ENCODE measurements around the gene LMO7.

Gene LMO7

DNA sequence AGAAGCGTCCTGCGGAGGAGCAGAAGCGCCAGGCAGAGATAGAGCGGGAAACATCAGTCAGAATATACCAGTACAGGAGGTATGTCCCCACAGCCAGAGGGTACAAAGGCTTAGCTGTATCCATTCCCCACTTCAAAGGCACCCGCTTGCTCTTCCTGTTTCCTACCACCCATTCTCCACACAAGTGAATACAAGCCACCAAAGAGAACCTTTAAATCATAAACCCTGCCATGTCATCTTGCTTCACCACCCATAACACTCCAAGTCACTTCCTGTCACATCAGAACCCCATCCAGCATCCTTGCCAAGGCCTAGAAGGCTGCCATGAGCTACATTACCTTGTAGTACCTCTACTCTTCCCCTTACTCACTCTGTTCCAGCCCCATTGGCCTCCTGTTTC lies 205.8 kb downstream of the LMO7 start:
- H3K36me3 ChIP-seq (ENCODE audit: control insufficient read depth in 5 of 5, insufficient read depth in 5 of 5, low read length in 5 of 5) = peaks cover 6 to 21% (median 11%) of the 10 kb centered on the region in 5 donors

GRCh38 chr13:75843074-75843473 lies 206.9 kb downstream of the LMO7 start:
- Histone ChIP-seq H3K36me3 (ENCODE audit: control insufficient read depth in 5 of 5, insufficient read depth in 5 of 5, low read length in 5 of 5) (peaks cover 6 to 21% (median 11%) of the 10 kb centered on the region in 5 donors), H3K4me3 (ENCODE audit: low read depth in 1 of 5, low read length in 5 of 5) (no peak overlapping the region), H3K4me1 (ENCODE audit: control insufficient read depth in 5 of 5, insufficient read depth in 5 of 5, low read length in 5 of 5) (no peaks in the 10 kb centered on the region), H3K27me3 (ENCODE audit: control insufficient read depth in 5 of 5, insufficient read depth in 4 of 5, low read length in 5 of 5) (no peaks in the 10 kb centered on the region), H3K27ac (ENCODE audit: low read depth, low read length) (no peak overlapping the region), H3K9me3 (ENCODE audit: control insufficient read depth in 5 of 5, low read length in 5 of 5) (peaks cover 0 to 6% (median 0%) of the 10 kb centered on the region in 5 donors), H3K9ac (ENCODE audit: low read length in 5 of 5) (no peak overlapping the region)

More for the DNA sequence above, 205.8 kb downstream of the LMO7 start:
- Histone ChIP-seq H3K27ac (ENCODE audit: low read depth, low read length) (no peak overlapping the region), H3K9me3 (ENCODE audit: control insufficient read depth in 5 of 5, low read length in 5 of 5) (peaks cover 0 to 6% (median 0%) of the 10 kb centered on the region in 5 donors), H3K4me1 (ENCODE audit: control insufficient read depth in 5 of 5, insufficient read depth in 5 of 5, low read length in 5 of 5) (no peaks in the 10 kb centered on the region), H3K4me3 (ENCODE audit: low read depth in 1 of 5, low read length in 5 of 5) (no peak overlapping the region), H3K9ac (ENCODE audit: low read length in 5 of 5) (no peak overlapping the region), H3K27me3 (ENCODE audit: control insufficient read depth in 5 of 5, insufficient read depth in 4 of 5, low read length in 5 of 5) (no peaks in the 10 kb centered on the region)

GRCh38 chr13:75843991-75844390 lies 207.9 kb downstream of the LMO7 start:
- Histone ChIP-seq H3K4me1 (ENCODE audit: control insufficient read depth in 5 of 5, insufficient read depth in 5 of 5, low read length in 5 of 5) (no peaks in the 10 kb centered on the region), H3K36me3 (ENCODE audit: control insufficient read depth in 5 of 5, insufficient read depth in 5 of 5, low read length in 5 of 5) (peaks cover 6 to 21% (median 11%) of the 10 kb centered on the region in 5 donors), H3K27ac (ENCODE audit: low read depth, low read length) (no peak overlapping the region), H3K27me3 (ENCODE audit: control insufficient read depth in 5 of 5, insufficient read depth in 4 of 5, low read length in 5 of 5) (no peaks in the 10 kb centered on the region), H3K9ac (ENCODE audit: low read length in 5 of 5) (no peak overlapping the region), H3K9me3 (ENCODE audit: control insufficient read depth in 5 of 5, low read length in 5 of 5) (peaks cover 0 to 6% (median 0%) of the 10 kb centered on the region in 5 donors), H3K4me3 (ENCODE audit: low read depth in 1 of 5, low read length in 5 of 5) (no peak overlapping the region)

DNA sequence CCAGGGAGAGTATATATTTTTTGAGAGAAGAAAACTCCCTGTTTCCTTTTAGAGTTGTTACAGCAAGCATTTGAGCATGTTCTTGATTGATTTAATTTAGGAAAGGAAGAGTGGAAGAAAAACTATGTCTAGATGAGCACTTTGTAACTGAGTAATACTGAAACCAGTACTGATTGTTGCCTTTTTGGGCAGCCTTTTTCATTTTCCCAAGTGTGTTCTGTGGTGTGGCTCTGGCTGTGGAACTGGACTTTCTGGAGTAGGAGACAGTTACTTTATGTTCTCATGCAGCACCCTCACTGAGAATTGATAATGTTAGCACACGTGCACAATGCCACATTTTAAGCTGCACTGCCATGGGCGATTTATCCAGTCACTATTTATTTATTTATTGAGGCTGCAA lies 211.5 kb downstream of the LMO7 start:
- no peak overlapping the region for H3K9ac ChIP-seq (ENCODE audit: low read length in 5 of 5)
- H3K27me3 ChIP-seq (ENCODE audit: control insufficient read depth in 5 of 5, insufficient read depth in 4 of 5, low read length in 5 of 5) = no peaks in the 10 kb centered on the region
- H3K9me3 ChIP-seq (ENCODE audit: control insufficient read depth in 5 of 5, low read length in 5 of 5) = peaks cover 0 to 6% (median 0%) of the 10 kb centered on the region in 5 donors
- H3K4me1 ChIP-seq (ENCODE audit: control insufficient read depth in 5 of 5, insufficient read depth in 5 of 5, low read length in 5 of 5) = no peaks in the 10 kb centered on the region
- H3K27ac ChIP-seq (ENCODE audit: low read depth, low read length) = no peak overlapping the region
- no peak overlapping the region for H3K4me3 ChIP-seq (ENCODE audit: low read depth in 1 of 5, low read length in 5 of 5)
- peaks cover 0 to 11% (median 5%) of the 10 kb centered on the region in 5 donors for H3K36me3 ChIP-seq (ENCODE audit: control insufficient read depth in 5 of 5, insufficient read depth in 5 of 5, low read length in 5 of 5)

GRCh38 chr13:75850916-75851315 lies 214.8 kb downstream of the LMO7 start:
- H3K4me1 ChIP-seq (ENCODE audit: control insufficient read depth in 5 of 5, insufficient read depth in 5 of 5, low read length in 5 of 5) = no peaks in the 10 kb centered on the region
- no peaks in the 10 kb centered on the region for H3K27me3 ChIP-seq (ENCODE audit: control insufficient read depth in 5 of 5, insufficient read depth in 4 of 5, low read length in 5 of 5)
- H3K9ac ChIP-seq (ENCODE audit: low read length in 5 of 5) = no peak overlapping the region
- H3K9me3 ChIP-seq (ENCODE audit: control insufficient read depth in 5 of 5, low read length in 5 of 5) = no peaks in the 10 kb centered on the region
- H3K4me3 ChIP-seq (ENCODE audit: low read depth in 1 of 5, low read length in 5 of 5) = no peak overlapping the region
- H3K36me3 ChIP-seq (ENCODE audit: control insufficient read depth in 5 of 5, insufficient read depth in 5 of 5, low read length in 5 of 5) = peaks cover 0 to 9% (median 3%) of the 10 kb centered on the region in 5 donors
- H3K27ac ChIP-seq (ENCODE audit: low read depth, low read length) = no peak overlapping the region

- peaks cover 0 to 6% (median 3%) of the 10 kb centered on the region in 5 donors for H3K36me3 ChIP-seq (ENCODE audit: control insufficient read depth in 5 of 5, insufficient read depth in 5 of 5, low read length in 5 of 5)
- no peak overlapping the region for H3K4me3 ChIP-seq (ENCODE audit: low read depth in 1 of 5, low read length in 5 of 5)
Observed at GRCh38 chr13:75855216-75855615, 219.1 kb downstream of the LMO7 start.

GRCh38 chr13:75855847-75856246 lies 219.7 kb downstream of the LMO7 start:
- no peak overlapping the region for H3K27ac ChIP-seq (ENCODE audit: low read depth, low read length)
- no peaks in the 10 kb centered on the region for H3K9me3 ChIP-seq (ENCODE audit: control insufficient read depth in 5 of 5, low read length in 5 of 5)
- no peak overlapping the region for H3K4me3 ChIP-seq (ENCODE audit: low read depth in 1 of 5, low read length in 5 of 5)
- H3K9ac ChIP-seq (ENCODE audit: low read length in 5 of 5) = no peak overlapping the region
- no peaks in the 10 kb centered on the region for H3K4me1 ChIP-seq (ENCODE audit: control insufficient read depth in 5 of 5, insufficient read depth in 5 of 5, low read length in 5 of 5)
- H3K27me3 ChIP-seq (ENCODE audit: control insufficient read depth in 5 of 5, insufficient read depth in 4 of 5, low read length in 5 of 5) = no peaks in the 10 kb centered on the region
- H3K36me3 ChIP-seq (ENCODE audit: control insufficient read depth in 5 of 5, insufficient read depth in 5 of 5, low read length in 5 of 5) = peaks cover 0 to 6% (median 3%) of the 10 kb centered on the region in 5 donors

More at GRCh38 chr13:75855216-75855615, 219.1 kb downstream of the LMO7 start:
- H3K27me3 ChIP-seq (ENCODE audit: control insufficient read depth in 5 of 5, insufficient read depth in 4 of 5, low read length in 5 of 5) = no peaks in the 10 kb centered on the region
- no peak overlapping the region for H3K27ac ChIP-seq (ENCODE audit: low read depth, low read length)
- no peak overlapping the region for H3K9ac ChIP-seq (ENCODE audit: low read length in 5 of 5)
- no peaks in the 10 kb centered on the region for H3K9me3 ChIP-seq (ENCODE audit: control insufficient read depth in 5 of 5, low read length in 5 of 5)
- no peaks in the 10 kb centered on the region for H3K4me1 ChIP-seq (ENCODE audit: control insufficient read depth in 5 of 5, insufficient read depth in 5 of 5, low read length in 5 of 5)

DNA sequence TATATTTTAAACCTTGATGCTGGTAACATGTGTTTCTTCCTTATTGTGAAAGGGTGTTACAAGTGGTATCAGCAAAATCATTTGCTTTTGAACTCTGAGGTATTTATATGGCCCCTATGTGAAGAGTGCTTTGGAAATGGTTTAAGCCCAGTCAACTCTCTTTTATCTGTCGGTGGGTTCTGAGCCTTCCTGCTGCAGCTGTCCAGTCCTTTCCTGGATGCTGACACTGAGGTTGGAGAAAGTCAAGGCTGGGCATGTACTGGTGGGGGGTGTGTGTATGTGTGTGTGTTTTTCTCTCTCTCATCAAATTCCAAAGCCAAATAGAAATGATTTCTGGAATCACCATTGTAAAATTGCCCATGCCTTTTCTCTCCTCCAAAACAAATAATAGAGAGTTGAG lies 221.2 kb downstream of the LMO7 start:
- H3K36me3 ChIP-seq (ENCODE audit: control insufficient read depth in 5 of 5, insufficient read depth in 5 of 5, low read length in 5 of 5) = peaks cover 0 to 6% (median 3%) of the 10 kb centered on the region in 5 donors
- H3K27me3 ChIP-seq (ENCODE audit: control insufficient read depth in 5 of 5, insufficient read depth in 4 of 5, low read length in 5 of 5) = no peaks in the 10 kb centered on the region
- no peak overlapping the region for H3K4me3 ChIP-seq (ENCODE audit: low read depth in 1 of 5, low read length in 5 of 5)
- no peak overlapping the region for H3K9ac ChIP-seq (ENCODE audit: low read length in 5 of 5)
- H3K27ac ChIP-seq (ENCODE audit: low read depth, low read length) = no peak overlapping the region
- H3K4me1 ChIP-seq (ENCODE audit: control insufficient read depth in 5 of 5, insufficient read depth in 5 of 5, low read length in 5 of 5) = no peaks in the 10 kb centered on the region
- no peaks in the 10 kb centered on the region for H3K9me3 ChIP-seq (ENCODE audit: control insufficient read depth in 5 of 5, low read length in 5 of 5)

DNA sequence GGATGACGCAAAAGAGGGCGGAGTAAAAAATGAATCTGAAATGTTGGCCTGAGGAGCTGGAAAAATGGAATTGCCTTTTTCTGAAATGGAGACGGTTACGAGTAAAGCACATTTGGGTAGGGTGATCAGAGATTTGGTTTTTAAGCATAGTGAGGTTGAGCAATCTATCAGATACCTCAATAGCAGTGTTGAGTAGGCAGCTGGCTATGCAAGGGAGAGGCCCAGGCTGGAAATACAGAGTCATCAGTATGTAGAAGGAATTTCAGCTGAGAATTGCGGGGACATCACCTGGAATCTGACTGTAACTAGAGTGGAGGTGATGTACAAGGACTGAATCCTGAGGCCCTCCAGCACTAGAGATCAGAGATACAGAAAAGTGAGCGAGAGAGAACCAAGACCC lies 224.8 kb downstream of the LMO7 start:
- Histone ChIP-seq H3K27me3 (ENCODE audit: control insufficient read depth in 5 of 5, insufficient read depth in 4 of 5, low read length in 5 of 5) (no peaks in the 10 kb centered on the region), H3K36me3 (ENCODE audit: control insufficient read depth in 5 of 5, insufficient read depth in 5 of 5, low read length in 5 of 5) (no peaks in the 10 kb centered on the region), H3K9ac (ENCODE audit: low read length in 5 of 5) (no peak overlapping the region), H3K4me1 (ENCODE audit: control insufficient read depth in 5 of 5, insufficient read depth in 5 of 5, low read length in 5 of 5) (no peaks in the 10 kb centered on the region), H3K9me3 (ENCODE audit: control insufficient read depth in 5 of 5, low read length in 5 of 5) (no peaks in the 10 kb centered on the region), H3K27ac (ENCODE audit: low read depth, low read length) (no peak overlapping the region), H3K4me3 (ENCODE audit: low read depth in 1 of 5, low read length in 5 of 5) (no peak overlapping the region)

DNA sequence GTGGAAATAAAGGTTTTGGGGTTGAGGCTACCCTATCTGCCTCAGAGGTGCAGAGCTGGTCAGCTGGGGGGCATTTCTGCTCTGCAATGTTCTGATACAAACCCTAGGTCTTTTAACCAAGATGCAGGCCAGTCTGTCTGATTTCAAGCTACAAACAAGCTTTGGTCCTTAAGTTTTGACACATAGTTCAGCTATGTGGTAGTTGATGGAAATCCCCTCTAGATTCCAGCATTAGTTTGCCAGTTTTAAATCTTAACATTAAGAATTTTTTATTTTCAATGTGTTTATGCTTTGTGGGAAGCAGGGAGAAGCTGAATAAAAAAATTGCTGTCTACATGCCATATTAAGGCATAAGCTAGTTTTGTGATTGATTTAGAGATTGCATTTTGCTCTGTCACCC lies 225.7 kb downstream of the LMO7 start:
- Histone ChIP-seq H3K27me3 (ENCODE audit: control insufficient read depth in 5 of 5, insufficient read depth in 4 of 5, low read length in 5 of 5) (peaks cover 0 to 3% (median 0%) of the 10 kb centered on the region in 5 donors), H3K27ac (ENCODE audit: low read depth, low read length) (no peak overlapping the region), H3K9me3 (ENCODE audit: control insufficient read depth in 5 of 5, low read length in 5 of 5) (no peaks in the 10 kb centered on the region), H3K4me1 (ENCODE audit: control insufficient read depth in 5 of 5, insufficient read depth in 5 of 5, low read length in 5 of 5) (no peaks in the 10 kb centered on the region), H3K4me3 (ENCODE audit: low read depth in 1 of 5, low read length in 5 of 5) (no peak overlapping the region), H3K9ac (ENCODE audit: low read length in 5 of 5) (no peak overlapping the region), H3K36me3 (ENCODE audit: control insufficient read depth in 5 of 5, insufficient read depth in 5 of 5, low read length in 5 of 5) (no peaks in the 10 kb centered on the region)

GRCh38 chr13:75864718-75865117 lies 228.6 kb downstream of the LMO7 start:
- Histone ChIP-seq H3K9ac (ENCODE audit: low read length in 5 of 5) (no peak overlapping the region), H3K4me1 (ENCODE audit: control insufficient read depth in 5 of 5, insufficient read depth in 5 of 5, low read length in 5 of 5) (no peaks in the 10 kb centered on the region), H3K27me3 (ENCODE audit: control insufficient read depth in 5 of 5, insufficient read depth in 4 of 5, low read length in 5 of 5) (peaks cover 0 to 4% (median 0%) of the 10 kb centered on the region in 5 donors), H3K4me3 (ENCODE audit: low read depth in 1 of 5, low read length in 5 of 5) (no peak overlapping the region), H3K9me3 (ENCODE audit: control insufficient read depth in 5 of 5, low read length in 5 of 5) (no peaks in the 10 kb centered on the region), H3K27ac (ENCODE audit: low read depth, low read length) (no peak overlapping the region), H3K36me3 (ENCODE audit: control insufficient read depth in 5 of 5, insufficient read depth in 5 of 5, low read length in 5 of 5) (no peaks in the 10 kb centered on the region)

All from subcutaneous abdominal adipose tissue (tissue), 5 donors.